BLaER1 (cell line): ENCODE results near the gene NTM.

Source experiments
- H3K27ac ChIP-seq: shearing (Covaris generic); formaldehyde crosslinking; 2 replicates; pipeline ENCODE4 v1.8.1; 2022
- H3K27me3 ChIP-seq: shearing (Covaris generic); formaldehyde crosslinking; 2 replicates; pipeline ENCODE4 v1.8.1; 2022
- H3K36me3 ChIP-seq: shearing (Covaris generic); formaldehyde crosslinking; 2 replicates; pipeline ENCODE4 v1.8.1; 2022
- H3K4me1 ChIP-seq: shearing (Covaris generic); formaldehyde crosslinking; 2 replicates; pipeline ENCODE4 v1.8.1; 2022
- H3K4me2 ChIP-seq: shearing (Covaris generic); formaldehyde crosslinking; 2 replicates; pipeline ENCODE4 v1.8.1; 2022
- H3K4me3 ChIP-seq: shearing (Covaris generic); formaldehyde crosslinking; 2 replicates; pipeline ENCODE4 v1.8.1; 2022
- H3K9ac ChIP-seq: shearing (Covaris generic); formaldehyde crosslinking; 2 replicates; pipeline ENCODE4 v1.8.1; 2022
- H3K9me3 ChIP-seq: shearing (Covaris generic); formaldehyde crosslinking; 2 replicates; pipeline ENCODE4 v1.8.1; 2022
- H4K20me1 ChIP-seq: shearing (Covaris generic); formaldehyde crosslinking; 2 replicates; pipeline ENCODE4 v1.8.1; 2022
- Cebpa-rat ChIP-seq: shearing (Covaris generic); IDR thresholded peaks from 2 replicates; pipeline ENCODE4 v1.8.1; 2022

Gene NTM

DNA sequence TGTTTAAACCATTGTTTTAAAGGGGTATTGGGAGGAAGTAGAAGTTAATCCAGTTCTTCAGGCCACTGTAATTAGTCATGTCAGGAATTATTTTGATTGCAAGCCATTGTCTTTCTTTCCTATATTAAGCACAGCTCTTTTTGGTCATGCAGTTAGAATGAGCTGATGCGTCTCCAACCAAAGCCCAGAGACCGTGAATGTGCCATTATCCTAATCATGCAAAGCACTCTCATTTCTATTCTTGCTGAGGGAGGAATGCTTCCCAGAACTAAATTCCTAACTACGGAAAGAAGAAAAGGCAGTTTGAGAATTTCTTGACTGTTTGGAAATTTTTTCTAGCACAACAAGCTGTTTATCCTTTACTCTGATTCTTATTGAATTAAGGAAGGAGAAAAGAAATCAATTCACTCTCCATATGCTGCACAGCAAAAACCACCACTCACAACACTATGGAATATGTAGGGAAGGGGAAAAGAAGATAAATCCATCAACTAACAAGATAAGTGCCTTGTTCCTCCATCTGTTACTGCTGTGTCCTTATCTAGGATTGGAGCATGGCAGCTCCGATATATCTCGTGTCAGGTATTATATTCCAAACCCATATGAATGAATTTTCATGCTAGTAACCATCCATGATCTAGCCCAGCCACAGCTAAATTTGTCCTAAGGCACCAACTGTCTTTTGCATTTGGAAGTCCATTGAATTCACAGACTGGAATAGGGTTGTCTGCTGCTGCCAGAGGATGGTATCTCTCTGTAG is 70.8 kb downstream of the NTM start:
- Histone ChIP-seq H3K36me3 (no peaks in the 10 kb centered on the region), H4K20me1 (no peaks in the 10 kb centered on the region), H3K9me3 (peaks cover 8% of the 10 kb centered on the region; the same call in 1 of the 2 replicates), H3K9ac (no peak overlapping the region), H3K27ac (no peak overlapping the region), H3K4me1 (no peaks in the 10 kb centered on the region), H3K27me3 (no peaks in the 10 kb centered on the region), H3K4me3 (no peak overlapping the region), H3K4me2 (no peak overlapping the region)
- TF ChIP-seq Cebpa-rat: no peak

DNA sequence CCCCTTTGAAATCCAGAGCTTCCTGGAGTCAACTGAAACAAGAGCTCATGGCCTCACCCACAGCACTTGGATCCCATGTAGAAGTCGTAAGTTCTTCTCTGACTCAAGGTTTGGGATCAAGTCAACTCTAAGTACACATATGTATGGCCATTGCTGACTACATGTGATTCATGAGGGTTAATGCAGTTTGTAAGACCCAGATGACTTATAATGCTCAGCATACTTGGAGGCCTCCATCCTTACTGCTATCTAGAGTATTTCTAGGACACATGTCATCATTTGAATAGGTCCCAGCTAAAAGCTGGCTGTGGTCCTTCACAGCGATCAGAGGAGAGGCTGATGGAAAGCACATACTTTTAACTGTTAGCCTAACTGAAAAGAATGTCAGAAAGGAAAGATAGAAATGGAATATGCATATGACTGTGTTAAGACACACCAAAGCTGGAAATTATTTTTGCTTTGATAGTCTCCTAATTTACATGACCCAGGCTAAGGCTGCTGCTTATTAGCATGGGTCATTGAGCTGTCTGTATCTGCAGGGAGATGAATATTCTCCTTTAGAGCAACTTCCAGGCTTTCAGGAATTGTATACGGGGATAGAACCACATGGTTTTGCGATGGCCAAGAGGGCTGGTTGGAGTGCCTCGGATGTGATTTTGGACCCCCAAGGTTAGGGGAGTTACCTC is 76.3 kb downstream of the NTM start:
- Histone ChIP-seq H3K4me1 (no peaks in the 10 kb centered on the region), H4K20me1 (no peaks in the 10 kb centered on the region), H3K36me3 (no peaks in the 10 kb centered on the region), H3K9me3 (no peaks in the 10 kb centered on the region), H3K27ac (no peak overlapping the region), H3K4me3 (no peak overlapping the region), H3K9ac (no peak overlapping the region), H3K4me2 (no peak overlapping the region), H3K27me3 (no peaks in the 10 kb centered on the region)
- TF ChIP-seq Cebpa-rat: no peak

DNA sequence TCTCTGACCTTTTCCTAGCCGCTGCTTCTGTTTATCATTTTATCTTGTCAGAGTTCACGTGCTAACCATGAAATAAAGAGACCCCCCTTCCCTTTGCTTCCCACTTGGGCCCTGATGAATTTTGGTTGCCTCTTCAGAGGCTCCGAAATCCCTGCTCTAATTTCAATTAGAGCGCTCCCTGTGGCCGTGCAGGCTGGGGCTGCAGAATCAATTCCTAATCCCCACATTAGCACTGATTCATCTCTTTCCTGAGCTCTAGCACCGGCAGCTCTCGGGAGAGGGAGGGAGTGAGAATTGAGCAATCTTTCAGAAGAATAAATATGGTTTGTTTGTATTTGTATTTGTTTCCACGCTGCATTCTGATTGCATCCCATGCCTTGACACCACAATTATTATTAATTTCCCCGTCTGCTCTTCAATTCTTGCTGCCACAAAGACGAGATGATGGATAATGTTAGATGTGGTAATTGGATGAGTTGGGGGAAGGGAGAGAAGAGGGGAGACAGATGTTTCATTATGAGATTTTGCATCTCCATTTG is 76.9 kb downstream of the NTM start:
- Histone ChIP-seq H3K9me3 (no peaks in the 10 kb centered on the region), H4K20me1 (no peaks in the 10 kb centered on the region), H3K4me2 (no peak overlapping the region), H3K36me3 (no peaks in the 10 kb centered on the region), H3K4me1 (no peaks in the 10 kb centered on the region), H3K27me3 (no peaks in the 10 kb centered on the region), H3K4me3 (no peak overlapping the region), H3K9ac (no peak overlapping the region), H3K27ac (no peak overlapping the region)
- no peak for TF ChIP-seq Cebpa-rat

DNA sequence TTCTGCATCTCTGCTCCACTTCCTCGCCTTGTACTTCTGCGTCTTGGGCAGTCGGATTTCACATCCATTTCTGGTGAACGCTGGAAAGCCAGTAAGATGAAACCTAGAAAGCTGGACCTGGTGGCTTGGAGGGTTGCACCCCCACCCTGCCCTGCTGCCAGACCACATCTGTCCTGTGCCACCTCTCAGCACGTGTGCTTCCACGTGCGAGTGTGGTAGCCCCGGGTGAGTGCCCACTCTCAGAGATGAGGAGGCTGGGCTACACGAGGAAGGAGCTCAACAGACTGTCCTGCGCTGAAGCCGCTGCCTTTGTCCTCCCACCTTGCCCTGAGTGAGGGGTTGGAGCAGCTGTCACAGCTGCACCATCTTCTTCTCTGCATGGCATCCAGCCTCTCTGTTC is 77.5 kb downstream of the NTM start:
- Histone ChIP-seq H3K4me2 (no peak overlapping the region), H3K4me1 (no peaks in the 10 kb centered on the region), H3K9me3 (no peaks in the 10 kb centered on the region), H3K36me3 (no peaks in the 10 kb centered on the region), H4K20me1 (no peaks in the 10 kb centered on the region), H3K27me3 (no peaks in the 10 kb centered on the region), H3K4me3 (no peak overlapping the region), H3K9ac (no peak overlapping the region), H3K27ac (no peak overlapping the region)
- TF ChIP-seq Cebpa-rat: no peak

DNA sequence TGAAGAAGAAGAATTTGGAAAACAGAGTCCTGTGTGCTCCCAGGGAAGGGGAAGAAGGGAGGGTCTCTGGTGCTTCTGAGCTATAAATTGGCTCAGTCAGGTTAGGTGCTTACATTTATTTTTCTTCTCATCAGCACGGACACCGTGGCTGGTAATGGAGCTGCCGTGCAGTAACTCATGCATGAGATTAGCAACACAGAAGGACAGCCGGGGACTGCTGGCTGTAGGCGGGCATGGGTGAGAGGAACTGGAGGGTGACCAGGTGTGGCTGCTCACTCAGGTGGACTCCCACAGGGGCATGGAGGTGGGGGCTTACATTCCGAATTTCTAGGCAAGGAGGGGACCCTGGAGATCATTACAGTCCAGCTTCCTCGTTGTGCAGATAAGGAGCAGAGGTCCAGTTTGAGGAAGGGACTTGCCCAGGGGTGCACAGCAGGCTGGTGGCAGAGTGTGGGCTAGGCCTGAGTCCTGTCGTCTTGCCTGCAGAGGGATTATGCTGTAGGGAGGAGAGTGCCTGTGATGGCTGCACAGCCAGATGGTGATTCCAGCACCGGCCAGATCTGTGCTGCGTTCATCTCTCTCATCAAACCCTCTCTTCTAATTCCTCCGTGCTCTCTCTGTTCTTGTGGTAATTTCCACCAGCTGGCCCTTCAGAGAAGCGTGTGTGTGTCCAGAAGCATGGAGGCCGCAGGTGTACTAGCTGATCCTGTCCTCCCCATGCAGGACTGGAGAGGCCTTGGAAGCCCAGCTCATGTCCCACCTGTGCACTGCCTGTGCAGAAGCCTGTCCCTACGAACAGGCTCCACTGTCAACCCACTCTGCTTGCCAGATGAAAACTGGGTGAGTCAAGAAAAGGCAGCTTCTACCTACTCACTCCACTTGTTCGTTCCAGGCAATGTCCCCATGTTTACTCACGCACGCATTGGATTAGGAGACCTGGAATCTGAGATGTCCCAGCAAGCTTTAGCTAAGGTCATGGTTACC is 78.9 kb downstream of the NTM start:
- no peaks in the 10 kb centered on the region for H3K4me1 ChIP-seq
- no peak overlapping the region for H3K4me2 ChIP-seq
- no peaks in the 10 kb centered on the region for H3K9me3 ChIP-seq
- no peak overlapping the region for H3K9ac ChIP-seq
- H3K4me3 ChIP-seq: no peak overlapping the region
- no peak overlapping the region for H3K27ac ChIP-seq
- no peaks in the 10 kb centered on the region for H3K36me3 ChIP-seq
- H3K27me3 ChIP-seq: no peaks in the 10 kb centered on the region
- H4K20me1 ChIP-seq: no peaks in the 10 kb centered on the region
- no peak for TF ChIP-seq Cebpa-rat

DNA sequence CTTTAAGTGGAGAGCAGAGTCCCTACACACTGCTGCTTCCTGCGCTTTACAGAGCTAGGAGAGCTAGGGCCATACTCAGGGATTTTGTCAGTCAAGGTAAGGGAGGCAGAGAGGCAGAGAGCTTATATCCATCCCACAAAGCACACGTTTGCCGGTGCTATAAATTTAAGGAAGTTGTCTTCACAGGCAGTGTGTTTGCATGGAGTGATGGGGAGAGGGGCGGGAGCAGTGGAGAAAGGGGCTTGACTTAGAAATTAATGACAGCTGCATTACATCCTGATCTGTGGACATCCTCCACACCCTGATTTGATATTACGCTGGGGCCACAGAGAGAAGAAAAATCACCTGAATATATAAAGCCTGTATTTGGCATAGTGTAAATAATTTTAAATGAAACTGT is 84.1 kb downstream of the NTM start:
- no peak for TF ChIP-seq Cebpa-rat
- H3K27me3 ChIP-seq: no peaks in the 10 kb centered on the region
- no peak overlapping the region for H3K9ac ChIP-seq
- no peak overlapping the region for H3K4me2 ChIP-seq
- H3K4me3 ChIP-seq: no peak overlapping the region
- no peaks in the 10 kb centered on the region for H3K4me1 ChIP-seq
- H3K27ac ChIP-seq: no peak overlapping the region
- no peaks in the 10 kb centered on the region for H4K20me1 ChIP-seq
- no peaks in the 10 kb centered on the region for H3K9me3 ChIP-seq
- no peaks in the 10 kb centered on the region for H3K36me3 ChIP-seq

DNA sequence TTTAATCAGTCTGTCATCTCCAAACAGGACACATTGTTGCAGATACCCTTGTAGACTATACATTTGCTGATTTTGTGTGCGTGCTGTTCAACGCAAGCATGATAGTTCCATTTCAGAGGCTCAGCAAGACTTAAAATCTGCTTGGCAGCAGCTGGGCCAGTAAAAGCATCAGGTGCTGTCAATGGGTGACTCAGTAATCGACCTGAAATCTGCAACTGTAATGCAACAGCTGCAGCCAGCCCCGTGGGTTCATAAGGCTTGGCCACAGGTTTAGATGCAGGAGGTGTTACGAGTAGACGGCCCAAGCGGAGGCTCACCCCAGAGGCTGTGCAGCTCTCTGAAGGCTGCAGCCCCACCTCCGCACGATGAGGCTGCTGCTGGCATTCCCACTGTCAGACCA is 84.6 kb downstream of the NTM start:
- Histone ChIP-seq H3K9ac (no peak overlapping the region), H3K4me1 (no peaks in the 10 kb centered on the region), H4K20me1 (no peaks in the 10 kb centered on the region), H3K27ac (no peak overlapping the region), H3K4me3 (no peak overlapping the region), H3K27me3 (no peaks in the 10 kb centered on the region), H3K4me2 (no peak overlapping the region), H3K9me3 (no peaks in the 10 kb centered on the region), H3K36me3 (no peaks in the 10 kb centered on the region)
- TF ChIP-seq Cebpa-rat: no peak

DNA sequence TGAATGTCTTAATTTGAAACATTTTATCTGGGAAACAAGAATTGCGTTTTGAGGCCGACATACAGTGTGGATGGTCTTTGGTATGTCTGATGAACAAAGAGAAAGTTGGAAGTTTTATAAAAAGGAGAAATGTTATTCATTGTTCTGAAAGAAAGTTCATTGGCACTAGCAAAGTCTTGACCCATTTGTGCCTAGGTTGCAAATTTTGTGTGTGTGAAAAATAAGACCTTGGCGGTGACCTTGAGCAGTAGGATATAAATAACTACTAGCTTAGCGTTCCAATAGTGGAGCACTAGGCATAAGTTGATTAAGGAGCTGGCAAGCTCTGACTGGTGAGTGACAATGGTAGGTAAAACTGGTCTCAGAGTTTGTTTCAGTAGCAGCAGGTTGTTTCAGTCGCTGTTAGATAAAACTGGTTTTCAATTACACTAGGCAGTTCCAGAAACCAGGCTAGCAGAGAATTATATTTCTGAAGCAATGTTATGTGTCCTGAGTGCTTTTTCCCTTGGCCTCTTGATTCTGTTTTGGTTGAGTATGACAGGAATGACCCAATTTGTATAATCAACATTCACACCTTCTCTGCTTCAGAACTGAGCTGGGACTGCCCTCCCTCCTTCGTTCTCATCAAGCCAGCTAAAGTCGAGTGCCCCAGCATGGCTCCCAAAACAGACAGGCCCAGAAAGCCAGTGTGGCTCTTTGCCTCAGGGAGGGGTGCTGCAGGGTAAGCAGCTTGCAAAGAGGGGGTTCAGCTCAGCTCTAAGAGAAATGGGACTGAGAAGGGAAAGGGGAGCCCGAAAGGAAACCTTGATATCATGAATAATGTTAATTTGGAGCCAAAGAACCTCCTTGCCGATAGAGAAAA is 85.7 kb downstream of the NTM start:
- no peaks in the 10 kb centered on the region for H4K20me1 ChIP-seq
- no peak overlapping the region for H3K4me2 ChIP-seq
- no peaks in the 10 kb centered on the region for H3K4me1 ChIP-seq
- H3K27ac ChIP-seq: no peak overlapping the region
- H3K27me3 ChIP-seq: no peaks in the 10 kb centered on the region
- no peak overlapping the region for H3K4me3 ChIP-seq
- TF ChIP-seq Cebpa-rat: no peak
- no peaks in the 10 kb centered on the region for H3K36me3 ChIP-seq
- H3K9ac ChIP-seq: no peak overlapping the region
- H3K9me3 ChIP-seq: no peaks in the 10 kb centered on the region

DNA sequence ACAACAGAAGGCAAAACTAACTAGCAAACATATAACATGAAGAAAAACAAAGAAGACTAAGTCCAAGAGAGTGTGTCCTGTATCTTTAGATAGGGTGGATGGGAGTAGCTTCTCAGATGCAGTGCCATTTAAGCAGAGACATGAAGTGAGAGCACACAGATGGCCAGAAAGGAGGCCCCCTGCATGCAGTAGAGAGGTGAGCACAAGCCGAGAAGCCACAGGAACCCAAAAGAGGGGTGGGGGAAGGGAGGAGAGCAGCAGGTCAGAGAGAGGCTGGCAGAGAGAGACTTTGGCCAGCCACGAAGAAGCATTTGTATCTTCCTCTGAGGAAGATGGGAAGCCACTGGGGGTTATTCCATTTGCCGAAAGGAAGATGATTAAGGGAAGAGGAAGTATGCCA is 86.7 kb downstream of the NTM start:
- Histone ChIP-seq H3K4me2 (no peak overlapping the region), H3K4me1 (no peaks in the 10 kb centered on the region), H3K36me3 (no peaks in the 10 kb centered on the region), H3K4me3 (no peak overlapping the region), H3K9ac (no peak overlapping the region), H4K20me1 (no peaks in the 10 kb centered on the region), H3K9me3 (no peaks in the 10 kb centered on the region), H3K27ac (no peak overlapping the region), H3K27me3 (no peaks in the 10 kb centered on the region)
- no peak for TF ChIP-seq Cebpa-rat
